Ishikawa (cell line): ENCODE measurements around the gene FNDC5.

Experiments
- CEBPB ChIP-seq: IDR thresholded peaks from 2 replicates; pipeline ENCODE4 v1.6.1; 2012
- CREB1 ChIP-seq: IDR thresholded peaks from 2 replicates; pipeline ENCODE4 v1.6.1; 2012; ENCODE audit warnings: low read depth
- EGR1 ChIP-seq: IDR thresholded peaks from 2 replicates; pipeline ENCODE4 v1.6.1; 2012
- EP300 ChIP-seq: IDR thresholded peaks from 2 replicates; pipeline ENCODE4 v1.6.1; 2012; ENCODE audit warnings: borderline replicate concordance
- FOXM1 ChIP-seq: IDR thresholded peaks from 2 replicates; pipeline ENCODE4 v1.6.1; 2012; ENCODE audit warnings: low read depth, borderline replicate concordance
- MAX ChIP-seq: IDR thresholded peaks from 2 replicates; pipeline ENCODE4 v1.6.1; 2012
- NFIC ChIP-seq: IDR thresholded peaks from 2 replicates; pipeline ENCODE4 v1.6.1; 2012
- RAD21 ChIP-seq: IDR thresholded peaks from 2 replicates; pipeline ENCODE4 v1.6.1; 2012; ENCODE audit warnings: low read depth
- TAF1 ChIP-seq: IDR thresholded peaks from 2 replicates; pipeline ENCODE4 v1.6.1; 2012; ENCODE audit warnings: low read depth, mild to moderate bottlenecking
- TCF12 ChIP-seq: IDR thresholded peaks from 2 replicates; pipeline ENCODE4 v1.6.1; 2012; ENCODE audit warnings: low read depth
- TEAD4 ChIP-seq: IDR thresholded peaks from 2 replicates; pipeline ENCODE4 v1.6.1; 2012
- YY1 ChIP-seq: IDR thresholded peaks from 2 replicates; pipeline ENCODE4 v1.6.1; 2012; ENCODE audit warnings: low read depth
- ZBTB7A ChIP-seq: IDR thresholded peaks from 2 replicates; pipeline ENCODE4 v1.6.1; 2012; ENCODE audit warnings: low read depth
- TF ChIP-seq, protein P1 (sequence below): IDR thresholded peaks from 2 replicates; pipeline ENCODE4 v1.6.1; 2012
- TF ChIP-seq, protein P2 (sequence below): IDR thresholded peaks from 2 replicates; pipeline ENCODE4 v1.6.1; 2012; ENCODE audit warnings: low read depth, mild to moderate bottlenecking

FNDC5 gene

GRCh38 chr1:32877211-32878110, 6.7 kb upstream of the FNDC5 start:
- TF ChIP-seq CREB1 (no peak), FOXM1 (no peak), RAD21 (no peak), CEBPB (no peak), NFIC (no peak), TAF1 (no peak)

DNA sequence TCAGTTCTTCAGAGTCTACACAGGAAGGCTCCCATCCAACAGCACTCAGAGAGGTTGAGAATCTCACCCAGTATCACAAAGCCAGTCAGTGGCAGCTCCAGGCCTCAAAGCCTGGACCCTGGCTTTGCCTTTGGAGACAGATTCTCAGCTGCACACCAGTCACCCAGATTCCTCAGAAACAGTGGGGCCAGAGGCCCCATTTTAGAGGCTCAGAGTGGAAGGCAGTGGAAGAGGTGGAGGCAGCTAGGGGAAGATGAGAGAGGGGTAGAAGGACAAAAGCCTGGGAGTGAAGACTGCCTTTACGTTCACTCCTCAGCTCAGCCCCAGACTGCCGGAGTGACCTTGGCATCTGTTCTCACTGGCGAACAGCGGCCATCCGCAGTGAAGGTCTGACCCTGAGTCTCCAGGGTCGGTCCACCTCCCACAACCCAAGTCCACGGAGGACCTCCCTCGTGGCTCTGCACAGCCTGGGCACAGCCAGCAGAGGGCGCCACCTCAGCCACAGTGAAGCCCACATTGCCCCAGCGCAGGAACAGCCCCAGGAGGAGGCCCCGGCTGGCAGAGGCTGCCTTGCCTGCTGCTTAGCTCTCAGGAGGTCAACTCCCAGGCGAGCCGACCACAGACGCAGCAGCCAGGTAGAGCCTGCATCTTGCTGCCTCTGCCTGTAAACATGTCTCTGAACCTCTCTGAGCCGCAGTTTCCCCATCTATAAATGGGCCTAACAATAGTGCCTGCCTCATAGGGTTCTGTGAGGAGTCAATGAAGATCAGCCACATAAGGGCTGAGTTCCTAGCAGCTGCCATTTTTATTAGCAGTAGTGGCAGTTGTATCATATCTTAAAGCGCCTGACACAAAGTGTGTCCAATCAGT, 5.9 kb upstream of the FNDC5 start:
- TF ChIP-seq, protein P1, sequence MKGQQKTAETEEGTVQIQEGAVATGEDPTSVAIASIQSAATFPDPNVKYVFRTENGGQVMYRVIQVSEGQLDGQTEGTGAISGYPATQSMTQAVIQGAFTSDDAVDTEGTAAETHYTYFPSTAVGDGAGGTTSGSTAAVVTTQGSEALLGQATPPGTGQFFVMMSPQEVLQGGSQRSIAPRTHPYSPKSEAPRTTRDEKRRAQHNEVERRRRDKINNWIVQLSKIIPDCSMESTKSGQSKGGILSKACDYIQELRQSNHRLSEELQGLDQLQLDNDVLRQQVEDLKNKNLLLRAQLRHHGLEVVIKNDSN = no peak
- no peak for TF ChIP-seq NFIC
- TF ChIP-seq, protein P2, sequence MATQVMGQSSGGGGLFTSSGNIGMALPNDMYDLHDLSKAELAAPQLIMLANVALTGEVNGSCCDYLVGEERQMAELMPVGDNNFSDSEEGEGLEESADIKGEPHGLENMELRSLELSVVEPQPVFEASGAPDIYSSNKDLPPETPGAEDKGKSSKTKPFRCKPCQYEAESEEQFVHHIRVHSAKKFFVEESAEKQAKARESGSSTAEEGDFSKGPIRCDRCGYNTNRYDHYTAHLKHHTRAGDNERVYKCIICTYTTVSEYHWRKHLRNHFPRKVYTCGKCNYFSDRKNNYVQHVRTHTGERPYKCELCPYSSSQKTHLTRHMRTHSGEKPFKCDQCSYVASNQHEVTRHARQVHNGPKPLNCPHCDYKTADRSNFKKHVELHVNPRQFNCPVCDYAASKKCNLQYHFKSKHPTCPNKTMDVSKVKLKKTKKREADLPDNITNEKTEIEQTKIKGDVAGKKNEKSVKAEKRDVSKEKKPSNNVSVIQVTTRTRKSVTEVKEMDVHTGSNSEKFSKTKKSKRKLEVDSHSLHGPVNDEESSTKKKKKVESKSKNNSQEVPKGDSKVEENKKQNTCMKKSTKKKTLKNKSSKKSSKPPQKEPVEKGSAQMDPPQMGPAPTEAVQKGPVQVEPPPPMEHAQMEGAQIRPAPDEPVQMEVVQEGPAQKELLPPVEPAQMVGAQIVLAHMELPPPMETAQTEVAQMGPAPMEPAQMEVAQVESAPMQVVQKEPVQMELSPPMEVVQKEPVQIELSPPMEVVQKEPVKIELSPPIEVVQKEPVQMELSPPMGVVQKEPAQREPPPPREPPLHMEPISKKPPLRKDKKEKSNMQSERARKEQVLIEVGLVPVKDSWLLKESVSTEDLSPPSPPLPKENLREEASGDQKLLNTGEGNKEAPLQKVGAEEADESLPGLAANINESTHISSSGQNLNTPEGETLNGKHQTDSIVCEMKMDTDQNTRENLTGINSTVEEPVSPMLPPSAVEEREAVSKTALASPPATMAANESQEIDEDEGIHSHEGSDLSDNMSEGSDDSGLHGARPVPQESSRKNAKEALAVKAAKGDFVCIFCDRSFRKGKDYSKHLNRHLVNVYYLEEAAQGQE = 0 out of 2 replicates have a peak, but pooled peaks have one; percentile 11
- TF ChIP-seq EP300 = no peak
- TF ChIP-seq MAX = 0 out of 2 replicates have a peak, but pooled peaks have one; percentile 46
- TF ChIP-seq ZBTB7A = peak; percentile 41; the same call in 1 of the 2 replicates
- no peak for TF ChIP-seq TCF12
- TF ChIP-seq FOXM1 = no peak
- TF ChIP-seq TAF1 = no peak
- no peak for TF ChIP-seq CREB1
- no peak for TF ChIP-seq TEAD4
- TF ChIP-seq CEBPB = no peak
- peak; percentile 63 for TF ChIP-seq RAD21
- no peak for TF ChIP-seq EGR1
- no peak for TF ChIP-seq YY1

DNA sequence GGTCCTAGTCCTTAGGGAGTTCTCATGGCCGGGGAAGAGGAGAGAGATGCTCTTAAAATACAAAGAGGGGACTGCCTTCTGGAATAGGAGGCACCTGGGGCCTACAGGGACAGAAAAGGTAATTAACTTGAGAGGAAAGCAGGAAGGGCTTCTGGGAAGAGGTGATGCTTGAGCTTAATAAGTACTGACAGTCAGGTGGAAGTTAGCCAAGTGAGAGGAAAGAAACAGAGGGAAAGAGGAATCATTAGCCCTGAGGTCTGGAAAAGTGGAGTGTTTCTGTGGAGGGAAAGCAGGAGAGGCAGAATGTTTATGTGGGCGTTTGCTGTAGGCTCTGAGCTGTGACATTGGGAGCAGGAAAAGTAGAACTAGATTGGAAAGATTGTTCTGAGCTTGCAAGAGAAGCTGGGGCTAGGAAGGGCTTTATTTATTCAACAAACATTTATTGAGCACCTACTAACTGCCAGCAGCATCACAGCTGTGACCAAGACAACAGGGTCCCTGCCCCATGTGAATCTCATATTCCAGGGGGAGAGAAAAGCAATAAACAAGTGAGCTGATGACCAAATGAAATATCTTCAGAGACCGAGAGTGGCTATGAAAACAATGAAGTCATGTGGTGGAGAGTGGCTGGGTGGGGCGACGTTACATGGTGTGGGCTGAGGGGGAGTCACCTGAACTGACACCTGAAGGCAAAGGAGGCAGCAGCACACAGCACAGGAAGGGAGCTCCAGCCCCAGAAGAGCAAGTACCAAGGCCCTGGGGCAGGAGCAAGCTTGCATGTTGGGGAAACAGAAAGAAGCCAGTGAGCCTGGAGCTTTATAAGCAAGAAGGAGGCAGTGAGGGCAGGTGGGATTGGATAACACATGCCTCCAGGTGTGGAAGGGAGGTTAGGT, 4.4 kb upstream of the FNDC5 start:
- TF ChIP-seq CEBPB (no peak), CREB1 (no peak)

- no peak for TF ChIP-seq MAX
Observed at GRCh38 chr1:32873484-32873883, 2.8 kb upstream of the FNDC5 start.

GRCh38 chr1:32872192-32872460, 1.4 kb upstream of the FNDC5 start:
- TF ChIP-seq TAF1 (no peak), RAD21 (no peak), EGR1 (no peak), FOXM1 (no peak), NFIC (no peak), ZBTB7A (no peak), CEBPB (no peak), YY1 (no peak)
- TF ChIP-seq, protein P1 = no peak
- TF ChIP-seq, protein P2 = no peak
